SK-N-SH (cell line): ENCODE measurements around the gene CDH20. TPM values are rescaled to one million over a fixed set of nuclear protein-coding genes. Genes with fewer than 3 reads are reported as not detected.
A peak's percentile ranks its signal among the peaks of the same experiment; 100 is the strongest.

Source experiments
- CTCF ChIA-PET: fragments of 300-600, 350-600 bp; formaldehyde crosslinking; extraction: SDS; loops from one replicate; lab custom pipeline; 2021; lab: Yijun Ruan, JAX
- POLR2A ChIA-PET: fragments of 350-600 bp; sonication (Branson Sonifier 250); formaldehyde crosslinking; extraction: SDS; loops from one replicate; lab custom pipeline; 2020; ENCODE audit warnings: antibody characterized with exemption, inconsistent platforms; lab: Yijun Ruan, JAX
- DNase-seq: peaks from one replicate; pipeline ENCODE4 v3.0.0; 2012
- H2AFZ ChIP-seq: fragments of 200-600 bp; sonication (generic); 2 replicates; pipeline ENCODE4 v1.8.1; 2016; ENCODE audit warnings: antibody characterized with exemption, mild to moderate bottlenecking, low read depth
- H3F3A ChIP-seq: fragments of 200-600 bp; sonication (generic); replicated peaks from 2 replicates; pipeline ENCODE3; 2016; ENCODE audit warnings: antibody characterized with exemption, mild to moderate bottlenecking; ENCODE audit not compliant: insufficient read depth
- H3K27ac ChIP-seq, 2 experiments: fragments of 200-500 bp in 1 of 2; fragments of 200-600 bp in 1 of 2; sonication (Bioruptor generic) in 1 of 2; sonication (generic), shearing (Covaris generic) in 1 of 2; 2 replicates each; pipeline versions ENCODE4 v1.5.1 to v1.6.1; 2014 to 2016; ENCODE audit warnings: low read depth in 2 of 2, inconsistent platforms in 1 of 2, low read length in 1 of 2, mild to moderate bottlenecking in 1 of 2, mixed read lengths in 1 of 2
- H3K27me3 ChIP-seq: fragments of 200-600 bp; sonication (generic), shearing (Covaris generic); 2 replicates; pipeline ENCODE4 v1.6.1; 2016; ENCODE audit warnings: mixed run types; ENCODE audit not compliant: insufficient read depth
- H3K36me3 ChIP-seq, 2 experiments: fragments of 200-500 bp in 1 of 2; fragments of 200-600 bp in 1 of 2; sonication (Bioruptor generic) in 1 of 2; sonication (generic) in 1 of 2; replicated peaks in 1 of 2; 2 replicates each; pipeline versions ENCODE3 to v1.5.1; 2014 to 2016; ENCODE audit warnings: low read length in 1 of 2, mild to moderate bottlenecking in 1 of 2; ENCODE audit not compliant: insufficient read depth in 2 of 2, control insufficient read depth in 1 of 2
- H3K4me1 ChIP-seq, 2 experiments: fragments of 200-500 bp in 1 of 2; fragments of 200-600 bp in 1 of 2; sonication (Bioruptor generic) in 1 of 2; sonication (generic), shearing (Covaris generic) in 1 of 2; 2 replicates each; pipeline versions ENCODE4 v1.5.1 to v1.6.1; 2014 to 2016; ENCODE audit warnings: low read depth in 1 of 2, low read length in 1 of 2, mixed run types in 1 of 2; ENCODE audit not compliant: insufficient read depth in 2 of 2, control insufficient read depth in 1 of 2
- H3K4me2 ChIP-seq: fragments of 200-600 bp; sonication (generic), shearing (Covaris generic); 2 replicates; pipeline ENCODE4 v1.6.1; 2017; ENCODE audit warnings: mixed run types
- H3K4me3 ChIP-seq, 2 experiments: fragments of 200-500 bp in 1 of 2; fragments of 200-600 bp in 1 of 2; sonication (Bioruptor generic) in 1 of 2; sonication (generic), shearing (Covaris generic) in 1 of 2; 2 replicates each; pipeline versions ENCODE4 v1.5.1 to v1.8.1; 2014 to 2016; ENCODE audit warnings: low read depth in 2 of 2, inconsistent platforms in 1 of 2, low read length in 1 of 2, mild to moderate bottlenecking in 1 of 2, mixed read lengths in 1 of 2, moderate library complexity in 1 of 2
- H3K79me2 ChIP-seq: fragments of 200-600 bp; sonication (generic); 2 replicates; pipeline ENCODE4 v1.8.1; 2017; ENCODE audit warnings: mild to moderate bottlenecking; ENCODE audit not compliant: insufficient read depth
- H3K9ac ChIP-seq: fragments of 200-600 bp; sonication (generic); 2 replicates; pipeline ENCODE4 v1.6.1; 2017; ENCODE audit warnings: mixed run types
- H3K9me2 ChIP-seq: fragments of 200-600 bp; sonication (generic); 2 replicates; pipeline ENCODE4 v1.6.1; 2017; ENCODE audit warnings: mixed run types
- H3K9me3 ChIP-seq: fragments of 200-600 bp; sonication (generic); 2 replicates; pipeline ENCODE4 v1.6.1; 2017; ENCODE audit warnings: mixed run types, mild to moderate bottlenecking, moderate library complexity
- H4K20me1 ChIP-seq: fragments of 200-600 bp; sonication (generic); 2 replicates; pipeline ENCODE4 v1.6.1; 2017; ENCODE audit warnings: mild to moderate bottlenecking, mixed run types; ENCODE audit not compliant: insufficient read depth
- EZH2phosphoT487 ChIP-seq: fragments of 200-600 bp; sonication (generic); IDR thresholded peaks from 2 replicates; pipeline ENCODE4 v1.6.1; 2017; ENCODE audit warnings: low read depth, mixed run types, mild to moderate bottlenecking, antibody characterized with exemption, moderate library complexity, borderline replicate concordance
- FOSL2 ChIP-seq: IDR thresholded peaks from 2 replicates; pipeline ENCODE4 v1.4.0; 2012; ENCODE audit warnings: low read depth, mild to moderate bottlenecking, moderate library complexity, borderline replicate concordance
- FOXM1 ChIP-seq: IDR thresholded peaks from 2 replicates; pipeline ENCODE4 v1.4.0; 2012; ENCODE audit warnings: low read depth, mild to moderate bottlenecking
- GATA2 ChIP-seq: sonication (generic); formaldehyde crosslinking; IDR thresholded peaks from 2 replicates; pipeline ENCODE4 v1.5.0; 2020; ENCODE audit warnings: mild to moderate bottlenecking, missing genetic modification reagents
- JUND ChIP-seq: IDR thresholded peaks from 2 replicates; pipeline ENCODE4 v1.4.0; 2012
- MEF2A ChIP-seq: IDR thresholded peaks from 2 replicates; pipeline ENCODE4 v1.4.0; 2012; ENCODE audit warnings: low read depth, borderline replicate concordance
- NFIC ChIP-seq: IDR thresholded peaks from 2 replicates; pipeline ENCODE4 v1.4.0; 2012; ENCODE audit warnings: borderline replicate concordance
- POLR2AphosphoS5 ChIP-seq: IDR thresholded peaks from 2 replicates; pipeline ENCODE4 v1.6.1; 2012; ENCODE audit warnings: low read depth, low read length
- RXRA ChIP-seq: IDR thresholded peaks from 2 replicates; pipeline ENCODE4 v1.4.0; 2012; ENCODE audit warnings: low read depth, mild to moderate bottlenecking, borderline replicate concordance
- TCF12 ChIP-seq: IDR thresholded peaks from 2 replicates; pipeline ENCODE4 v1.4.0; 2012
- WGBS: methylation state at CpG from one replicate; pipeline ENCODE4 v1.1.6; 2017; ENCODE audit warnings: low lambda C conversion rate; 5-methylcytosine and 5-hydroxymethylcytosine counted together
- polyA plus RNA-seq, 3 experiments: library from polyadenylated mRNA; depleted of rRNA; stranded (reverse); fragments of >200 nt; gene quantifications; 2 replicates each; pipeline ENCODE4 v1.2.3, GENCODE V29; 2012
- TF ChIP-seq, protein P1 (sequence below): IDR thresholded peaks from 2 replicates; pipeline ENCODE4 v1.6.1; 2012; ENCODE audit warnings: mild to moderate bottlenecking, low read depth, low read length, moderate library complexity
- TF ChIP-seq, protein P2 (sequence below): IDR thresholded peaks from 2 replicates; pipeline ENCODE4 v1.4.0; 2012; ENCODE audit warnings: low read depth, borderline replicate concordance
- TF ChIP-seq, protein P3 (sequence below): fragments of 150-350 bp; IDR thresholded peaks from 2 replicates; pipeline ENCODE4 v1.6.1; 2017; ENCODE audit warnings: antibody characterized with exemption, low read length, low read depth, borderline replicate concordance
- TF ChIP-seq, protein P4 (sequence below): IDR thresholded peaks from 2 replicates; pipeline ENCODE4; 2012
- TF ChIP-seq, protein P5 (sequence below): IDR thresholded peaks from 2 replicates; pipeline ENCODE4 v1.4.0; 2012; ENCODE audit warnings: low read depth, borderline replicate concordance

The CDH20 gene
- polyA plus RNA-seq, 1 of the 3 experiments (the other 2 are of a cell fraction) = 1.1 TPM

DNA sequence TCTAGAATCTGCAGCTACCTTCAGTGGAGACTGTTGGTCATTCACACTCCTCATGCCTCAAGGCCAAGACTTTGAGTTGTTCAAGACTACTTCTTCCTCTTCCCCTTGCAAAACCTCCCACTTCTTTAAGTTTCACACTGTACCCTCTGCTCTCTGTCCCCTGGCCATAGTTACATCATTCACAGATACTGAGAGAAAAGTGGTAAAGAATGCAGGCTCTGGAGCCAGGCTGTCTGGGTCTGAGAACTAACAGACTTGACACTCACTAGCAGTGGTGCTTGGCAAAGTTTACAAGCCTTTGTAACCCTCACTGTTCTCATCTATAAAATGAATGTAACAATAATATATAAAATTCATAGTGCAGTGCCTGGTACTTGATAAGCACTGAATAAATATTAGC is 61.8 kb downstream of the CDH20 start (continued):
- TF ChIP-seq, protein P1, sequence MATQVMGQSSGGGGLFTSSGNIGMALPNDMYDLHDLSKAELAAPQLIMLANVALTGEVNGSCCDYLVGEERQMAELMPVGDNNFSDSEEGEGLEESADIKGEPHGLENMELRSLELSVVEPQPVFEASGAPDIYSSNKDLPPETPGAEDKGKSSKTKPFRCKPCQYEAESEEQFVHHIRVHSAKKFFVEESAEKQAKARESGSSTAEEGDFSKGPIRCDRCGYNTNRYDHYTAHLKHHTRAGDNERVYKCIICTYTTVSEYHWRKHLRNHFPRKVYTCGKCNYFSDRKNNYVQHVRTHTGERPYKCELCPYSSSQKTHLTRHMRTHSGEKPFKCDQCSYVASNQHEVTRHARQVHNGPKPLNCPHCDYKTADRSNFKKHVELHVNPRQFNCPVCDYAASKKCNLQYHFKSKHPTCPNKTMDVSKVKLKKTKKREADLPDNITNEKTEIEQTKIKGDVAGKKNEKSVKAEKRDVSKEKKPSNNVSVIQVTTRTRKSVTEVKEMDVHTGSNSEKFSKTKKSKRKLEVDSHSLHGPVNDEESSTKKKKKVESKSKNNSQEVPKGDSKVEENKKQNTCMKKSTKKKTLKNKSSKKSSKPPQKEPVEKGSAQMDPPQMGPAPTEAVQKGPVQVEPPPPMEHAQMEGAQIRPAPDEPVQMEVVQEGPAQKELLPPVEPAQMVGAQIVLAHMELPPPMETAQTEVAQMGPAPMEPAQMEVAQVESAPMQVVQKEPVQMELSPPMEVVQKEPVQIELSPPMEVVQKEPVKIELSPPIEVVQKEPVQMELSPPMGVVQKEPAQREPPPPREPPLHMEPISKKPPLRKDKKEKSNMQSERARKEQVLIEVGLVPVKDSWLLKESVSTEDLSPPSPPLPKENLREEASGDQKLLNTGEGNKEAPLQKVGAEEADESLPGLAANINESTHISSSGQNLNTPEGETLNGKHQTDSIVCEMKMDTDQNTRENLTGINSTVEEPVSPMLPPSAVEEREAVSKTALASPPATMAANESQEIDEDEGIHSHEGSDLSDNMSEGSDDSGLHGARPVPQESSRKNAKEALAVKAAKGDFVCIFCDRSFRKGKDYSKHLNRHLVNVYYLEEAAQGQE = no peak
- TF ChIP-seq, protein P2, sequence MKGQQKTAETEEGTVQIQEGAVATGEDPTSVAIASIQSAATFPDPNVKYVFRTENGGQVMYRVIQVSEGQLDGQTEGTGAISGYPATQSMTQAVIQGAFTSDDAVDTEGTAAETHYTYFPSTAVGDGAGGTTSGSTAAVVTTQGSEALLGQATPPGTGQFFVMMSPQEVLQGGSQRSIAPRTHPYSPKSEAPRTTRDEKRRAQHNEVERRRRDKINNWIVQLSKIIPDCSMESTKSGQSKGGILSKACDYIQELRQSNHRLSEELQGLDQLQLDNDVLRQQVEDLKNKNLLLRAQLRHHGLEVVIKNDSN = no peak

DNA sequence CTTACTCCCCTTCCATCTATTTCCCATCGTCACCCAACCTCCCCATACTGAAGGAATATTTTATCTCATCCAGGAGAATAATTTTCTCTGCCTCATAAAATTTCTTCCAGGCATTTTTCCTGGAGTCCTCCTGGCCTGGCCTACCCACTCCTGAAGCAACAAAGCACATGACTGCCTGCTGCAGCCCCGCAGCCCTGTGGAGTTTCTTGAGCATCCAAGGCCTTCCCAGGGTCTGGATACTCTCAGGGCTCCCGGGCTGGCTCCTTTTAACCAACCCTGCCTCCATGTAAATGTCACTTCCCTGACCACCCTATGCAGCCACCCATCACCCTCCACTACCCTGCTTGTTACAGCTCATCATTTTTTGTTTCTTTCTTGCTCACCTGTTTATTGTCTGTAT is 64.0 kb downstream of the CDH20 start:
- Histone ChIP-seq H3K9ac (no peak overlapping the region), H3K9me2 (no peaks in the 10 kb centered on the region), H3K36me3 (no peaks in the 10 kb centered on the region), H3K4me1 (peaks cover 8 to 24% of the 10 kb centered on the region in 2 experiments), H3K27me3 (no peaks in the 10 kb centered on the region), H3K9me3 (no peaks in the 10 kb centered on the region)
- DNase-seq = no peak
- 73% methylated on average over 3 of the region's 3 CpGs for WGBS
- TF ChIP-seq, protein P3, sequence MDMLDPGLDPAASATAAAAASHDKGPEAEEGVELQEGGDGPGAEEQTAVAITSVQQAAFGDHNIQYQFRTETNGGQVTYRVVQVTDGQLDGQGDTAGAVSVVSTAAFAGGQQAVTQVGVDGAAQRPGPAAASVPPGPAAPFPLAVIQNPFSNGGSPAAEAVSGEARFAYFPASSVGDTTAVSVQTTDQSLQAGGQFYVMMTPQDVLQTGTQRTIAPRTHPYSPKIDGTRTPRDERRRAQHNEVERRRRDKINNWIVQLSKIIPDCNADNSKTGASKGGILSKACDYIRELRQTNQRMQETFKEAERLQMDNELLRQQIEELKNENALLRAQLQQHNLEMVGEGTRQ = no peak
- TF ChIP-seq, all 33 proteins: peak for 0
- no peaks in the 10 kb centered on the region for H3K79me2 ChIP-seq
- H3K4me3 ChIP-seq = no peak overlapping the region
- H2AFZ ChIP-seq = no peak overlapping the region
- H4K20me1 ChIP-seq = no peaks in the 10 kb centered on the region
- H3F3A ChIP-seq = peaks cover 48% of the 10 kb centered on the region
- CTCF ChIA-PET = no interaction called here
- no peak overlapping the region for H3K27ac ChIP-seq
- POLR2A ChIA-PET = no interaction called here
- no peak overlapping the region for H3K4me2 ChIP-seq

DNA sequence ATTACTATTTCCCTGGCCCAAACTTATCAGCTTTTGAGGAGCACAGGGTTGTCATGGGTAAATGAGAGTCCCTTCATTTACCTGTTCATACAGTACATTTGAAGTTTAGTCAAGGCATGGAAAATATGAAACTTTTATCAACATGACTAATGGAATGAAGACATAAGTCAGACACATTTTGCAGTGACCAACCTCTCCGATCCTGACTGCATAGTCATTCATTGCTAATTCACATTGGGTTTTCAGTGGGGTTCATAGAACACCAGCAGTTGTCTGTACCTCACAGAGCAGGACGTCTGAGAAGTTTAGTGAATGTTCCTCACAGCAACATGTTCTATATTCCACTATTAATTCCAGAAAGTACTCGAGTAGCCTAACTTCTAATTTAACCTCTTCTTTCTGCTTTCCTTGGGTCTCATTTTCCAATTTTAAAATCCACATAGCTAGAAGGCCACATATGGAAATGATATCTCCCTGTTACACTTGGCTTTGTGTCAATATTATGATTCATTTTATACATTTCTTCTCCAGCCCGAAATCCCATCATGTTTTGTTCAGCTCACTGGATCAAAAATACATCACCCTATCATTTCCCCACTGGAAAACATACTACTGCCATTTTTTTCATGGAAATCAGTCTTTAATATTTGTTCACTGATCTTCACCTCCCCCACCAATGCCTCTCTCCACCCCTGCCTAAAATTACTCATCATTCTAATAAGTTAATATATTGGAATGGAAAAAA is 65.9 kb downstream of the CDH20 start:
- Histone ChIP-seq H3K27ac (peak overlapping the region; percentile 48 to 93; a peak in 3 of 4 replicates), H3K9me2 (no peaks in the 10 kb centered on the region), H3K36me3 (no peaks in the 10 kb centered on the region), H3K4me1 (peaks cover 8 to 24% of the 10 kb centered on the region in 2 experiments), H2AFZ (peak overlapping the region; percentile 44; the same call in 1 of the 2 replicates), H3K79me2 (no peaks in the 10 kb centered on the region), H3K4me3 (no peak overlapping the region), H3K9me3 (no peaks in the 10 kb centered on the region), H4K20me1 (no peaks in the 10 kb centered on the region), H3K4me2 (peak overlapping the region; percentile 61), H3F3A (peaks cover 48% of the 10 kb centered on the region), H3K9ac (peak overlapping the region; percentile 53; the same call in 1 of the 2 replicates), H3K27me3 (no peaks in the 10 kb centered on the region)
- DNase-seq = no peak
- ChIA-PET CTCF (interaction anchor here (0.7 to 2.0 kb wide), 2 partner anchors 10 to 23 kb away, joined by 4 read pairs; no protein-coding TSS in a partner anchor), POLR2A (no interaction called here)
- 4% methylated on average over 4 of the region's 4 CpGs for whole genome bisulfite sequencing
- TF ChIP-seq FOSL2 (peak; percentile 29), JUND (peak; percentile 51), POLR2AphosphoS5 (peak; percentile 10; the same call in 1 of the 2 replicates), EZH2phosphoT487 (no peak), TCF12 (peak; percentile 94), NFIC (peak; percentile 93), MEF2A (0 out of 2 replicates have a peak, but pooled peaks have one; percentile 2), RXRA (peak; percentile 8; the same call in 1 of the 2 replicates), GATA2 (no peak), FOXM1 (0 out of 2 replicates have a peak, but pooled peaks have one; percentile 22)
- TF ChIP-seq, protein P4, sequence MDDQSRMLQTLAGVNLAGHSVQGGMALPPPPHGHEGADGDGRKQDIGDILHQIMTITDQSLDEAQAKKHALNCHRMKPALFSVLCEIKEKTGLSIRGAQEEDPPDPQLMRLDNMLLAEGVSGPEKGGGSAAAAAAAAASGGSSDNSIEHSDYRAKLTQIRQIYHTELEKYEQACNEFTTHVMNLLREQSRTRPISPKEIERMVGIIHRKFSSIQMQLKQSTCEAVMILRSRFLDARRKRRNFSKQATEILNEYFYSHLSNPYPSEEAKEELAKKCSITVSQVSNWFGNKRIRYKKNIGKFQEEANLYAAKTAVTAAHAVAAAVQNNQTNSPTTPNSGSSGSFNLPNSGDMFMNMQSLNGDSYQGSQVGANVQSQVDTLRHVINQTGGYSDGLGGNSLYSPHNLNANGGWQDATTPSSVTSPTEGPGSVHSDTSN = peak; percentile 85
- TF ChIP-seq, protein P5, sequence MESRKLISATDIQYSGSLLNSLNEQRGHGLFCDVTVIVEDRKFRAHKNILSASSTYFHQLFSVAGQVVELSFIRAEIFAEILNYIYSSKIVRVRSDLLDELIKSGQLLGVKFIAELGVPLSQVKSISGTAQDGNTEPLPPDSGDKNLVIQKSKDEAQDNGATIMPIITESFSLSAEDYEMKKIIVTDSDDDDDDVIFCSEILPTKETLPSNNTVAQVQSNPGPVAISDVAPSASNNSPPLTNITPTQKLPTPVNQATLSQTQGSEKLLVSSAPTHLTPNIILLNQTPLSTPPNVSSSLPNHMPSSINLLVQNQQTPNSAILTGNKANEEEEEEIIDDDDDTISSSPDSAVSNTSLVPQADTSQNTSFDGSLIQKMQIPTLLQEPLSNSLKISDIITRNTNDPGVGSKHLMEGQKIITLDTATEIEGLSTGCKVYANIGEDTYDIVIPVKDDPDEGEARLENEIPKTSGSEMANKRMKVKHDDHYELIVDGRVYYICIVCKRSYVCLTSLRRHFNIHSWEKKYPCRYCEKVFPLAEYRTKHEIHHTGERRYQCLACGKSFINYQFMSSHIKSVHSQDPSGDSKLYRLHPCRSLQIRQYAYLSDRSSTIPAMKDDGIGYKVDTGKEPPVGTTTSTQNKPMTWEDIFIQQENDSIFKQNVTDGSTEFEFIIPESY = 0 out of 2 replicates have a peak, but pooled peaks have one; percentile 32
